HG03520 (cell line): ENCODE results near the gene FMC1.
"Not testable (repeated sequence)": the region's sequence is repeated elsewhere in the genome, so short reads cannot be mapped to it uniquely, and the experiment has no call there.

Source experiments
- ATAC-seq: cut with Tn5 transposase; IDR thresholded peaks from one replicate; pipeline ENCODE4 v1.9.1; 2021; ENCODE audit warnings: mild to moderate bottlenecking, moderate library complexity; ENCODE audit not compliant: unreplicated experiment

The FMC1 gene

GRCh38 chr7:139340037-139340807 is 915 bp upstream of the FMC1 start:
- peak; percentile 79 for ATAC-seq

- no peak for ATAC-seq
These were observed 404 bp upstream of the FMC1 start for GRCh38 chr7:139340808-139341057.

GRCh38 chr7:139341776-139342226 is 664 bp downstream of the FMC1 start:
- ATAC-seq = no peak

- no peak for ATAC-seq
These were observed 3.9 kb downstream of the FMC1 start for GRCh38 chr7:139345042-139345441.

GRCh38 chr7:139351027-139351426 is 9.9 kb downstream of the FMC1 start:
- ATAC-seq = no peak

- no peak for ATAC-seq
These were observed 13.6 kb downstream of the FMC1 start for GRCh38 chr7:139354729-139355128.

- ATAC-seq = no peak
These were observed 14.2 kb downstream of the FMC1 start for GRCh38 chr7:139355320-139355719.

- not testable (repeated sequence) for ATAC-seq
These were observed 16.8 kb downstream of the FMC1 start for GRCh38 chr7:139357729-139358506.

GRCh38 chr7:139358541-139359365 is 17.6 kb downstream of the FMC1 start:
- peak; percentile 1 for ATAC-seq

- ATAC-seq = peak; percentile 78
These were observed 18.5 kb downstream of the FMC1 start, which contains the start of gene LUC7L2 for GRCh38 chr7:139359366-139360209. Gene LUC7L2 (plus strand): TSS chr7:139359894. CDS start chr7:139360262, 368 bp downstream.

- ATAC-seq = peak; percentile 63
These were observed 19.2 kb downstream of the FMC1 start for GRCh38 chr7:139360210-139360947.

GRCh38 chr7:139360948-139361307 is 19.8 kb downstream of the FMC1 start:
- ATAC-seq = no peak

- no peak for ATAC-seq
These were observed 20.4 kb downstream of the FMC1 start for GRCh38 chr7:139361523-139361922.

- ATAC-seq = no peak
These were observed 21.2 kb downstream of the FMC1 start for GRCh38 chr7:139362302-139362701.

GRCh38 chr7:139362981-139363380 is 21.8 kb downstream of the FMC1 start:
- ATAC-seq = no peak

GRCh38 chr7:139365336-139365735 is 24.2 kb downstream of the FMC1 start:
- ATAC-seq = no peak

- ATAC-seq = no peak
These were observed 25.3 kb downstream of the FMC1 start for GRCh38 chr7:139366400-139366799.

- ATAC-seq = no peak
These were observed 26.5 kb downstream of the FMC1 start for GRCh38 chr7:139367438-139368155.

GRCh38 chr7:139370301-139370942 is 29.3 kb downstream of the FMC1 start:
- no peak for ATAC-seq
